GM12878 (cell line): Measurements from ENCODE around the gene COX6A1. TPM values are rescaled to one million over a fixed set of nuclear protein-coding genes. Genes with fewer than 3 reads are reported as not detected.

Experiments
- ATAC-seq: fragments of 200-7000 bp; cut with Tn5 transposase; 3 replicates; pipeline ENCODE4 v1.9.1; 2020; ENCODE audit warnings: mild to moderate bottlenecking, moderate library complexity
- BruUV-seq: library from RNA; stranded (reverse); fragments of 400-500 nt; replicated peaks from 2 replicates; lab custom pipeline; 2021; lab: Mats Ljungman, UMichigan
- CTCF ChIA-PET: fragments of 300-600 bp; sonication (Branson Sonifier 250); formaldehyde crosslinking; extraction: SDS; loops from one replicate; lab custom pipeline; 2021; ENCODE audit warnings: inconsistent platforms; lab: Yijun Ruan, JAX
- POLR2A ChIA-PET: fragments of 350-600 bp; formaldehyde crosslinking; extraction: SDS; loops from one replicate; lab custom pipeline; 2021; ENCODE audit warnings: inconsistent platforms; lab: Charles Lee
- RAD21 ChIA-PET: fragments of 300-600 bp; sonication (Branson Sonifier 250); formaldehyde crosslinking; loops from one replicate; lab custom pipeline; 2023; ENCODE audit warnings: antibody characterized with exemption; ENCODE audit not compliant: unreplicated experiment; lab: Charles Lee
- SMC1A ChIA-PET: fragments of 300-600 bp; sonication (Branson Sonifier 250); formaldehyde crosslinking; loops from one replicate; lab custom pipeline; 2023; ENCODE audit not compliant: unreplicated experiment, uncharacterized antibody; lab: Charles Lee
- DNase-seq: peaks from one replicate; pipeline ENCODE4 v3.0.0-alpha.2; 2011; ENCODE audit warnings: low read depth, low spot score
- FAIRE-seq: peaks from 3 replicates; lab custom pipeline; 2011; peaks lifted over from hg19 to GRCh38; lab: Jason Lieb, UNC
- H2AFZ ChIP-seq: 2 replicates; pipeline ENCODE4 v1.6.0; 2011; ENCODE audit warnings: low read depth, low read length, control low read depth; ENCODE audit not compliant: control insufficient read depth
- H3K27ac ChIP-seq: 2 replicates; pipeline ENCODE4 v1.5.1; 2011; ENCODE audit warnings: control low read depth; ENCODE audit not compliant: control insufficient read depth, insufficient read depth
- H3K27me3 ChIP-seq, 2 experiments: replicated peaks in 1 of 2; 2 replicates each; pipeline versions ENCODE4 v1.6.0 to v1.6.1; 2011; ENCODE audit warnings: low read length in 1 of 2; ENCODE audit not compliant: control insufficient read depth in 2 of 2, insufficient read depth in 2 of 2
- H3K36me3 ChIP-seq, 2 experiments: 2 replicates each; pipeline ENCODE4 v1.5.1; 2011; ENCODE audit warnings: low read length in 1 of 2; ENCODE audit not compliant: control insufficient read depth in 2 of 2, insufficient read depth in 2 of 2
- H3K4me1 ChIP-seq: 2 replicates; pipeline ENCODE4 v1.6.1; 2011; ENCODE audit warnings: mild to moderate bottlenecking, low read length, moderate library complexity, mixed read lengths; ENCODE audit not compliant: control insufficient read depth, insufficient read depth
- H3K4me2 ChIP-seq: 2 replicates; pipeline ENCODE4 v1.6.0; 2011; ENCODE audit warnings: control low read depth; ENCODE audit not compliant: control insufficient read depth, insufficient read depth
- H3K4me3 ChIP-seq: fragments of 200-600 bp; sonication (generic); 2 replicates; pipeline ENCODE4 v1.5.1; 2016
- H3K79me2 ChIP-seq: 2 replicates; pipeline ENCODE4 v1.6.0; 2011; ENCODE audit warnings: low read length; ENCODE audit not compliant: control insufficient read depth, insufficient read depth
- H3K9ac ChIP-seq: 2 replicates; pipeline ENCODE4 v1.8.0; 2011; ENCODE audit warnings: low read length, control low read depth, mixed read lengths; ENCODE audit not compliant: control insufficient read depth, insufficient read depth
- H3K9me3 ChIP-seq: replicated peaks from 3 replicates; pipeline ENCODE4 v1.5.1; 2011; ENCODE audit warnings: mild to moderate bottlenecking, low read length; ENCODE audit not compliant: control insufficient read depth, insufficient read depth
- H4K20me1 ChIP-seq: 2 replicates; pipeline ENCODE4 v1.6.0; 2011; ENCODE audit not compliant: control insufficient read depth, insufficient read depth
- DPF2 ChIP-seq: fragments of 450-650 bp; IDR thresholded peaks from 2 replicates; pipeline ENCODE4 v1.6.1; 2017; ENCODE audit warnings: mild to moderate bottlenecking
- MTA2 ChIP-seq: fragments of 450-650 bp; IDR thresholded peaks from 2 replicates; pipeline ENCODE4 v1.6.1; 2016; ENCODE audit warnings: low read depth, mild to moderate bottlenecking, moderate library complexity
- SP1 ChIP-seq: IDR thresholded peaks from one replicate; pipeline ENCODE4 v1.6.1; 2011; ENCODE audit warnings: low read depth, low read length
- USF2 ChIP-seq: IDR thresholded peaks from 2 replicates; pipeline ENCODE4 v1.6.1; 2011; ENCODE audit warnings: low read depth, low read length, improper control_type of control experiment, borderline replicate concordance
- WGBS: methylation state at CpG from one replicate; pipeline ENCODE4 v1.1.6; 2016; ENCODE audit warnings: low lambda C conversion rate; ENCODE audit not compliant: insufficient replicate concordance, insufficient coverage; ENCODE audit errors: missing lambda C conversion rate; 5-methylcytosine and 5-hydroxymethylcytosine counted together
- in situ Hi-C: fragments of 300-500 bp; cut with MboI; formaldehyde crosslinking; loops from 9 replicates; pipeline ENCODE4 v1.14.3; 2018; ENCODE audit warnings: mixed read lengths
- intact Hi-C: fragments of 100-400 bp; cut with micrococcal nuclease; formaldehyde crosslinking; loops from one replicate; pipeline ENCODE4 v1.14.2; 2022; ENCODE audit not compliant: unreplicated experiment
- polyA plus RNA-seq, 11 experiments: library from polyadenylated mRNA; depleted of rRNA in 4 of 11; unstranded in 6 of 11; stranded (reverse) in 5 of 11; fragments of >200 nt; fragmentation: Nextera tagmentation in 4 of 11; fragmentation: Illumina TruSeq in 1 of 11; extraction: Ambion mirVana in 4 of 11; extraction: Trizol in 1 of 11; gene quantifications; 1 replicate in 1 of 11; 2 replicates in 10 of 11; pipeline versions ENCODE4 v1.2.1 to v1.2.3, GENCODE V29; 2011 to 2016; ENCODE audit warnings: inconsistent platforms in 2 of 11, missing spikeins in 2 of 11, low read depth in 1 of 11
- total RNA-seq, 4 experiments: library from RNA; depleted of rRNA in 3 of 4; stranded (reverse); fragments of >200 nt in 3 of 4; fragmentation: Illumina TruSeq in 1 of 4; extraction: Trizol in 1 of 4; gene quantifications; 2 replicates each; pipeline versions ENCODE4 v1.2.1 to v1.2.3, GENCODE V29; 2013 to 2021
- TF ChIP-seq, protein P1 (sequence below): fragments of 450-650 bp; IDR thresholded peaks from 2 replicates; pipeline ENCODE4 v1.6.1; 2016; ENCODE audit warnings: mild to moderate bottlenecking

COX6A1 gene
- total and polyA plus RNA-seq, 10 of the 15 experiments (the other 5 are each of a cell fraction or from before 2014, with no cell fraction given), result 408 to 2,723 (median 1,019) TPM

GRCh38 chr12:120470150-120470784 is 32.4 kb downstream of the COX6A1 start:
- CTCF ChIA-PET, result interaction anchor here (0.7 to 5.9 kb wide), 18 partner anchors 14 to 168 kb away, joined by 3 to 39 read pairs (median 3); partner anchors contain the start of genes COQ5, COX6A1, DYNLL1 and POP5
- peaks cover 49% of the 10 kb centered on the region for H3K79me2 ChIP-seq
- peak overlapping the region; percentile 97 for H2AFZ ChIP-seq
- peak overlapping the region; percentile 96 for H3K4me2 ChIP-seq
- peak overlapping the region; percentile 80 for H3K27ac ChIP-seq
- TF ChIP-seq, protein P1, sequence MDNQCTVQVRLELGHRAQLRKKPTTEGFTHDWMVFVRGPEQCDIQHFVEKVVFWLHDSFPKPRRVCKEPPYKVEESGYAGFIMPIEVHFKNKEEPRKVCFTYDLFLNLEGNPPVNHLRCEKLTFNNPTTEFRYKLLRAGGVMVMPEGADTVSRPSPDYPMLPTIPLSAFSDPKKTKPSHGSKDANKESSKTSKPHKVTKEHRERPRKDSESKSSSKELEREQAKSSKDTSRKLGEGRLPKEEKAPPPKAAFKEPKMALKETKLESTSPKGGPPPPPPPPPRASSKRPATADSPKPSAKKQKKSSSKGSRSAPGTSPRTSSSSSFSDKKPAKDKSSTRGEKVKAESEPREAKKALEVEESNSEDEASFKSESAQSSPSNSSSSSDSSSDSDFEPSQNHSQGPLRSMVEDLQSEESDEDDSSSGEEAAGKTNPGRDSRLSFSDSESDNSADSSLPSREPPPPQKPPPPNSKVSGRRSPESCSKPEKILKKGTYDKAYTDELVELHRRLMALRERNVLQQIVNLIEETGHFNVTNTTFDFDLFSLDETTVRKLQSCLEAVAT, result peak; percentile 96
- TF ChIP-seq DPF2, result no peak
- TF ChIP-seq, all 136 proteins: peak for 1
- Histone ChIP-seq H3K4me3 (peak overlapping the region; percentile 87), H3K4me1 (peaks cover 16% of the 10 kb centered on the region), H3K9me3 (no peaks in the 10 kb centered on the region), H4K20me1 (peaks cover 10% of the 10 kb centered on the region), H3K36me3 (peaks cover 0 to 12% of the 10 kb centered on the region in 2 experiments; a peak in 3 of 4 replicates), H3K27me3 (no peaks in the 10 kb centered on the region), H3K9ac (peak overlapping the region; percentile 60)
- FAIRE-seq (no peak), DNase-seq (no peak), ATAC-seq (peak; percentile 36)
- ChIA-PET POLR2A (interaction anchor here (0.5 to 1.2 kb wide), 6 partner anchors 25 to 106 kb away, joined by 3 to 9 read pairs (median 3); partner anchors contain the start of gene DYNLL1), RAD21 (no interaction called here), SMC1A (interaction anchor here (1.5 to 2.8 kb wide), 2 partner anchors 26 to 68 kb away, joined by 5 to 10 read pairs; partner anchors contain the start of gene DYNLL1)
- intact Hi-C loops, result no loop called here
- WGBS, result 77% methylated on average over 26 of the region's 26 CpGs
- BruUV-seq, result no TSS peak
- in situ Hi-C loops, result no loop called here

DNA sequence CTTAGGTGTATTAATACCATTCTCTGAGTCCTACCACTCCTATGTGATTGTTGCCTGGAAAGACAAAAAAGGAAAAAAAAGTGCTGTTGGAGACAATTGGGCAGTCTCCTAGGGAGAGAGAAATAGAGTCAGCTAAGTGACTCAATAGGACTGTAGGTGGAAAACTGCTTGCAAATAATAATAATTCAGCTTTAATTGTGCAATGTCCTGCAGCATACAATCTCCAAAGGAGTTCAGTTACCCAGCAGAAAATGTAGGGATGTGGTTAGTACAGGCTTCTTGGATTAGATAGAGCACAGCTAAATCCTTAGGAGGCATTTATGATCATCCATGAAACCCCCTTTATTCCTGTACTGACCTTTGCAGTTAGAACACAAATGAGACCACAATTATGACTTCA is 34.6 kb downstream of the COX6A1 start:
- no peak for ATAC-seq
- intact Hi-C loops (no loop called here), in situ Hi-C loops (no loop called here)
- BruUV-seq, result TSS peak; percentile 38
- H2AFZ ChIP-seq, result no peak overlapping the region
- ChIA-PET CTCF (interaction anchor here (0.9 to 1.6 kb wide), 4 partner anchors 11 to 170 kb away, joined by 3 to 5 read pairs (median 3); partner anchors contain the start of gene DYNLL1), RAD21 (interaction anchor here (1.5 kb wide), 1 partner anchor 109 kb away, joined by 3 read pairs; the partner anchor contains the start of gene POP5), SMC1A (interaction anchor here (0.6 to 1.1 kb wide), 4 partner anchors 9 to 731 kb away, joined by 3 read pairs; no protein-coding TSS in a partner anchor), POLR2A (interaction anchor here (0.6 to 2.0 kb wide), 2 partner anchors 23 to 27 kb away, joined by 3 to 7 read pairs; partner anchors contain the start of gene DYNLL1)
- H3K4me2 ChIP-seq, result no peak overlapping the region
- no peak overlapping the region for H3K27ac ChIP-seq
- H4K20me1 ChIP-seq, result peaks cover 4% of the 10 kb centered on the region
- TF ChIP-seq USF2 (no peak), SP1 (no peak), MTA2 (no peak)
- H3K27me3 ChIP-seq, result no peaks in the 10 kb centered on the region
- DNase-seq, result no peak
- peaks cover 28% of the 10 kb centered on the region for H3K79me2 ChIP-seq
- no peak overlapping the region for H3K4me3 ChIP-seq
- FAIRE-seq, result no peak
- H3K9me3 ChIP-seq, result no peaks in the 10 kb centered on the region
- H3K9ac ChIP-seq, result no peak overlapping the region
- peaks cover 0 to 2% of the 10 kb centered on the region in 2 experiments; a peak in 1 of 4 replicates for H3K36me3 ChIP-seq
- peaks cover 8% of the 10 kb centered on the region for H3K4me1 ChIP-seq
